HL-60 (cell line): ENCODE data around the gene TIAM1.

Experiments
- DNase-seq, 2 experiments: peaks; one replicate each; pipeline ENCODE4 v3.0.0-alpha.2; 2010 to 2020; ENCODE audit warnings: low read depth in 1 of 2, low spot score in 1 of 2
- H3K27ac ChIP-seq: fragments of 250-450 bp; sonication (Bioruptor Pico); replicated peaks from 2 replicates; pipeline ENCODE4 v1.5.1; 2020; ENCODE audit warnings: mild to moderate bottlenecking, moderate library complexity
- H3K27me3 ChIP-seq: fragments of 250-450 bp; sonication (Bioruptor Pico); 2 replicates; pipeline ENCODE4 v1.5.1; 2021; ENCODE audit warnings: mild to moderate bottlenecking, moderate library complexity; ENCODE audit not compliant: insufficient read depth, poor library complexity, severe bottlenecking
- H3K4me3 ChIP-seq: replicated peaks from 2 replicates; pipeline ENCODE4 v1.5.1; 2011; ENCODE audit warnings: mild to moderate bottlenecking, control low read depth, low read length; ENCODE audit not compliant: insufficient read depth
- GABPA ChIP-seq: IDR thresholded peaks from 2 replicates; pipeline ENCODE4 v1.6.1; 2012; ENCODE audit warnings: low read depth
- POLR2AphosphoS5 ChIP-seq: IDR thresholded peaks from 2 replicates; pipeline ENCODE4 v1.6.1; 2012; ENCODE audit warnings: low read depth
- REST ChIP-seq: IDR thresholded peaks from 2 replicates; pipeline ENCODE4 v1.6.1; 2012; ENCODE audit warnings: low read depth; ENCODE audit not compliant: insufficient replicate concordance
- SPI1 ChIP-seq: IDR thresholded peaks from 2 replicates; pipeline ENCODE4 v1.6.1; 2012; ENCODE audit warnings: low read depth, mild to moderate bottlenecking, borderline replicate concordance
- TF ChIP-seq, protein P1 (sequence below): IDR thresholded peaks from one replicate; pipeline ENCODE4 v1.5.1; 2011; ENCODE audit warnings: low read length, control low read depth, inconsistent platforms; ENCODE audit not compliant: insufficient read depth

TIAM1 gene

GRCh38 chr21:31326522-31327242, 17.4 kb downstream of the TIAM1 start:
- Histone ChIP-seq H3K27ac (no peak overlapping the region), H3K4me3 (no peak overlapping the region), H3K27me3 (peaks cover 7% of the 10 kb centered on the region)
- DNase-seq = peak in 1 of 2 experiments; percentile 10
- TF ChIP-seq SPI1 = peak; percentile 50; the same call in 1 of the 2 replicates
- no peak for TF ChIP-seq POLR2AphosphoS5

DNA sequence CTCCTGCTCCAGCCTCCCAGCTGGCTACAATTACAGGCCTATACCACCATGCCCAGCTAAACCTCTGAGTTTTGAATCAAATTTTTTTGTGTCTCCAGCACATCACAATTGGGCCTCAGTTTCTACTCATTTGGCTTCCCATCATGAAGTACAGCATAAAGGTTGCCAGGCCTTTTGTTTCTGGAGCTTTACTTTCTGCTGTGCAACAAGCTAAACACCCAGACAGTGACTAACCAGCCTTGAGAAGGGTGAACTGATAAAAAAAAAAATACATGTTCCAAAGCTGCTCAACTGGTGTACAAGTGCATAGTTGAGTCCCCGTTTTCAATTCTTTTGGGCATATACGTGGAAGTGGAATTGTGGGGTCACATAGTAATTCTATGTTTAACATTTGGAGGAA, 25.1 kb downstream of the TIAM1 start:
- Histone ChIP-seq H3K4me3 (no peak overlapping the region), H3K27ac (no peak overlapping the region), H3K27me3 (no peaks in the 10 kb centered on the region)
- DNase-seq = no peak
- TF ChIP-seq GABPA (no peak), POLR2AphosphoS5 (no peak)

DNA sequence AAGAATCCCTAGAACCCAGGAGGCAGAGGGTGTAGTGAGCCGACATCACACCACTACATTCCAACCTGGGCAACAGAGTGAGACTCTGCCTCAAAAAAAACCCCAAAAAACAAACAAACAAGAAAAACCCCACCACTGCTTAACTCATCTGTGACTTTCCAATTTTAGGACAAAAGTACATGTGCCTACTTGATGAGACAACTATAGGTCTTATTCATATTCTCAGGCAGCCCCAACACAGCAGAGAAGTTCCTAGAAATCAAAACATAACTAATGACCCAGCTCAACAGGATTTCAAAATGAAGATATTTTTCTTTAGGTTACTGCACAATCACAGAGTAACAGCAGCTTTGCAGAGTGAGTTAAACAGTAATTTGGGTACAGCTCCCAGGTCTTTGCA, 26.4 kb downstream of the TIAM1 start:
- no peak for DNase-seq
- Histone ChIP-seq H3K27ac (no peak overlapping the region), H3K4me3 (no peak overlapping the region), H3K27me3 (no peaks in the 10 kb centered on the region)
- TF ChIP-seq, protein P1, sequence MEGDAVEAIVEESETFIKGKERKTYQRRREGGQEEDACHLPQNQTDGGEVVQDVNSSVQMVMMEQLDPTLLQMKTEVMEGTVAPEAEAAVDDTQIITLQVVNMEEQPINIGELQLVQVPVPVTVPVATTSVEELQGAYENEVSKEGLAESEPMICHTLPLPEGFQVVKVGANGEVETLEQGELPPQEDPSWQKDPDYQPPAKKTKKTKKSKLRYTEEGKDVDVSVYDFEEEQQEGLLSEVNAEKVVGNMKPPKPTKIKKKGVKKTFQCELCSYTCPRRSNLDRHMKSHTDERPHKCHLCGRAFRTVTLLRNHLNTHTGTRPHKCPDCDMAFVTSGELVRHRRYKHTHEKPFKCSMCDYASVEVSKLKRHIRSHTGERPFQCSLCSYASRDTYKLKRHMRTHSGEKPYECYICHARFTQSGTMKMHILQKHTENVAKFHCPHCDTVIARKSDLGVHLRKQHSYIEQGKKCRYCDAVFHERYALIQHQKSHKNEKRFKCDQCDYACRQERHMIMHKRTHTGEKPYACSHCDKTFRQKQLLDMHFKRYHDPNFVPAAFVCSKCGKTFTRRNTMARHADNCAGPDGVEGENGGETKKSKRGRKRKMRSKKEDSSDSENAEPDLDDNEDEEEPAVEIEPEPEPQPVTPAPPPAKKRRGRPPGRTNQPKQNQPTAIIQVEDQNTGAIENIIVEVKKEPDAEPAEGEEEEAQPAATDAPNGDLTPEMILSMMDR = no peak
- TF ChIP-seq SPI1 = no peak
- no peak for TF ChIP-seq GABPA
- no peak for TF ChIP-seq REST
- TF ChIP-seq POLR2AphosphoS5 = no peak

DNA sequence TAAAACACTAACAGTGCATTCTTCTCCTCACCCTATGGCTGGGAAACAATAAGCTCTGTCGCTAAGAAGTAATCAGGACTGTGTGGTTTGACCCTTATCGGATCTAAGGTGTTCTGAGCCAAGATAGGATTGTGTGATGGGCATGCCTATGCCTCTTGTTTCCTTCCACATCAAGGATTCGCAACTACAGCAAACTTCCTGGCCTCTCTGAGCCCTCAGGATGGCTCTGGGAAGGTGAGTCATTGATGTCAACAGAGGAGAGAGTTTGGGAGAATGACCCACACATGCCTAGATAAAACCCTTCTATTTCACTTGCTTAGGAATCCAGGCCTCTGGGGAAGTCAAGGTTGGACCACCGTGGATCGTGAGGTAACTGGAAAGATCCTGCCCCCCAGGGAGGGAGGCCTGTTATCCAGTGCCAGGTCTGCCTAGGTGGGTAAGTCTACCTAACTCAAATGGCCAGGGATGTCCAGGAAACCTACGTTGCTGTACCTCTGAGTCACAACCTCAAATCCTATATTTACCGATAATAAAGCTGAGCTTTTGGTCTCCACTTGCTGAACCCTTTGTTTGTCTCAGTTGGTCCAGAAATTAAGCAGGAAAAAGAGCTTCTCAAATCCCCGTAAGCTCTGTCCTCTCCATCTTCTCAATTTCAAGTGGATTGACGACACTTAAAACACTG, 27.4 kb downstream of the TIAM1 start:
- no peak for DNase-seq
- no peak for TF ChIP-seq POLR2AphosphoS5
- TF ChIP-seq, protein P1 = no peak
- no peak for TF ChIP-seq SPI1
- no peak for TF ChIP-seq REST
- TF ChIP-seq GABPA = no peak
- Histone ChIP-seq H3K27me3 (no peaks in the 10 kb centered on the region), H3K27ac (no peak overlapping the region), H3K4me3 (no peak overlapping the region)
